OCI-LY1 (cell line): ENCODE measurements around the gene SDK1.

Experiments used
- EZH2 ChIP-seq: fragments of 200-600 bp; sonication (generic), shearing (Covaris generic); IDR thresholded peaks from 2 replicates; pipeline ENCODE4 v1.8.0; 2017; ENCODE audit warnings: borderline replicate concordance, mixed run types, mild to moderate bottlenecking, antibody characterized with exemption, low read length, moderate library complexity, mixed read lengths
- TF ChIP-seq, protein P1 (sequence below): fragments of 200-600 bp; sonication (generic), shearing (Covaris generic); IDR thresholded peaks from 2 replicates; pipeline ENCODE4 v1.5.1; 2017; ENCODE audit warnings: mild to moderate bottlenecking, antibody characterized with exemption, low read length, moderate library complexity, mixed read lengths

DNA sequence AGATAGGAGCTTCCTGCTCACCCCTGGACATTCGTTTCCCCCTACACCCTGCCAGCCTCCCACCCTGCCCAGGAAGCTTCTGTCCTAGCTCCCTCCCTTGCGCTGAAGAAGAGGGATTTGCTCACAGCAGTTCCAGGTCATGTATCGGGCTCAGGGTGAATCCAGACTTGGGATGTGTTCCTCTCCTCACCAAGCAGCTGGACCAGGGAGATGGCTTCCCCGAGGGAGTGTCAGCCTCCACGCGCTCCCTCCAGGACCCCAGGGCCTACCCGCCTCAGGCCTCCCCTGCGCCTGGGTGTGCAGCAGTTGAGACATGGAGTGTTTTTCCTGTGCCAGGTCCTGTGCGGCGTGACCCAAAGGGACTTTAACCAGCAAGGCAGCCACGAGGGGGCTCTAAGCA is 945.5 kb downstream of the SDK1 start:
- TF ChIP-seq, protein P1, sequence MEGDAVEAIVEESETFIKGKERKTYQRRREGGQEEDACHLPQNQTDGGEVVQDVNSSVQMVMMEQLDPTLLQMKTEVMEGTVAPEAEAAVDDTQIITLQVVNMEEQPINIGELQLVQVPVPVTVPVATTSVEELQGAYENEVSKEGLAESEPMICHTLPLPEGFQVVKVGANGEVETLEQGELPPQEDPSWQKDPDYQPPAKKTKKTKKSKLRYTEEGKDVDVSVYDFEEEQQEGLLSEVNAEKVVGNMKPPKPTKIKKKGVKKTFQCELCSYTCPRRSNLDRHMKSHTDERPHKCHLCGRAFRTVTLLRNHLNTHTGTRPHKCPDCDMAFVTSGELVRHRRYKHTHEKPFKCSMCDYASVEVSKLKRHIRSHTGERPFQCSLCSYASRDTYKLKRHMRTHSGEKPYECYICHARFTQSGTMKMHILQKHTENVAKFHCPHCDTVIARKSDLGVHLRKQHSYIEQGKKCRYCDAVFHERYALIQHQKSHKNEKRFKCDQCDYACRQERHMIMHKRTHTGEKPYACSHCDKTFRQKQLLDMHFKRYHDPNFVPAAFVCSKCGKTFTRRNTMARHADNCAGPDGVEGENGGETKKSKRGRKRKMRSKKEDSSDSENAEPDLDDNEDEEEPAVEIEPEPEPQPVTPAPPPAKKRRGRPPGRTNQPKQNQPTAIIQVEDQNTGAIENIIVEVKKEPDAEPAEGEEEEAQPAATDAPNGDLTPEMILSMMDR = no peak
- no peak for TF ChIP-seq EZH2
